ENCODE results near the gene RIMBP3C.
"Not testable (repeated sequence)": the region's sequence is repeated elsewhere in the genome, so short reads cannot be mapped to it uniquely, and the experiment has no call there.

The RIMBP3C gene

GRCh38 chr22:21526705-21527500 is 24.4 kb downstream of the RIMBP3C start:
- not testable (repeated sequence) for H3K27ac ChIP-seq

DNA sequence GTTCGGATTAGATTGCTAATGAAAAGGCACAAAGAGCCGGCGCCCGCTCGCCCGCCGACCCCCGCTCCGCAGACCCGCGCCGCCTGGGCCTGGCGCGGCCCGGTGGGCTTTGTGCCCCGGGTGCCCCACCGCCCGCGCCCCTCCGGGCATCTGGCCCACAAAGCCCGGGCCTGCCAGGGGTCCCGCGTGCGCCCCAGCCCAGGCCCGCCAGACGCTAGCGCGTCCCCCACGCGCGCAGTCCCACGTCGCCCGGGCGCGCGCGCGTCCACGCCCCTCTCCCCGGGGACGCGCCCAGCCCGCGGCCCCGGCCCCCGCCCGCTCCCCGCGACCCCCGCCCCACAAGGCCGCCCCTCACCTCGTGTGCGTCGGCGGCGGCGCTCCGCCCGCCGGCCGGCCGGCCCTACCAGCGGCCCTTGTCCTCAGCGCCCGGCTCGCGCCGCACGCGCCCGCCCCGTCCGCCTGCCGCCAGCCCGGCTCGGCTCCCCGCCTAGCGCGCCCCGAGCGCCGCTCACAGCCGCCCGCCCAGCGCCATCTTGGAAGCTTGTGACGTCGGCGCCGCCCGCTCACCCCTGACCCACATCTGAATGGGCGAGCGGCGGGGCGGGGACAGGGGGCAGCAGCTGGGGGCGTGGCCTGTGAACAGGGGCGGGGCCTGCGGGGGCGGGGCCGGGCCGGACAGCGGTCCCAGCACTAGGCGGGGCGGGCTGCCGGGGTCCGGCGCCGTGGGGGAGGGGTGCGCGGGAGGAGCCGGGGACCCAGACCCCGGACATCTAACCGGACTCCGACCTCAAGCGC is 34.1 kb downstream of the RIMBP3C start:
- not testable (repeated sequence) for H3K27ac ChIP-seq

DNA sequence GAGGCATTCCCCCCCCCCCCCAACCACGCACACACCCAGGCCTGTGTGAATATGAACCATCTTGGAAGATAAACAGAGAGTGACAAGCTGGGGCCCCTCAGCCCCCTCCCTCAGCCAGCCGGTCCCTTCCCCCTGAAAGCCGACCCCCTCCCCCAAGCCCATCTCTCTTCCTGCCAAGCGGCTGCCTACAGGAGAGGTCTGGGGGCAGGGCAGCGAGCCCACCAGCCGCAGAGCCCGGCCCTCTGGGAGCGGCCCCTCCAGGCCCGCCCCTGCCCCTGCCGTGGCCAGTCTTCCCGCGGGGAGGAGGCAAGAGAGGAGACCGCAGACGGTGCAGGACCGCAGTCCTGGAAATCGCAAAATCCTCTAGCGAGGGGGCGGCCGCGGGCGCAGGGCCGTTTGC is 34.7 kb downstream of the RIMBP3C start:
- H3K27ac ChIP-seq = not testable (repeated sequence)

- not testable (repeated sequence) for H3K27ac ChIP-seq
Observed at GRCh38 chr22:21515234-21515633, 36.0 kb downstream of the RIMBP3C start.

DNA sequence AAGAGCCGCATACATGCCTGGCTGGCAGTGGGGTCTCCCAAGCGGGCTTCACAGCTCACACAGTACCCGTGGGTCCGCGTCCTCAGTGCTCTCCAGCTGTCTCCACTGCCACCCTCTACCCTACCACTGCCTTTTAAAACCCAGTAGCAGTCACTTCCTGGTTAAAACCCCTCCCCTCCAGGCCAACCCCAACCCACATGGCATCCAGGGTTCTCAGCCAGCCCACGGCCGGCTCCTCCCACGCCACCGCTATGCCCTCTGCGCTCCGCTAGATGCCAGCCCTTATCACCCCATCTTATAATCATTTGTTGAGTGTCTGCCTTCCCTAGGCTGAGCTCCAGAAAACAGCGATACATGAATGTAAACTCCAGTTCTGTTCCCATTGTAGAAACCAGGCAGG is 37.1 kb downstream of the RIMBP3C start:
- not testable (repeated sequence) for H3K27ac ChIP-seq

DNA sequence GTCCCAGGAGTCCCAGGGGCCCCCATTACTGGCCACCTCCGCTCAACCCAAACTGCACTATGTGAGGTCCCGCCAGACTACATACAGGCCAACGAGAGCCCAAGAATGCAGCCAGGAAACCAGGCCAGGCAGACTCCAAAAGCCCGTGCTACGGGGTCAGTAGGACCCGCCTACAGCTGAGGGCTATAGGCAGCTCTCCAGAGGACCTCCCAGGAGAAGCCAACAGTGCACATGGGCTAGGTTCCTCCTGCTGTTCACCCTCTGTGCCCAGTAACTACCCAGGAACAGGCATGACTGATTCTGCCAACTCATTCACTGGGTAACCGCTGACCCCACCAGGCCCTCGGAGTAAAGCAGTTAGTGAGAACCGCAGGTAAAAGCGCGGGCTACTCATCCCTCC is 39.2 kb downstream of the RIMBP3C start:
- not testable (repeated sequence) for H3K27ac ChIP-seq

DNA sequence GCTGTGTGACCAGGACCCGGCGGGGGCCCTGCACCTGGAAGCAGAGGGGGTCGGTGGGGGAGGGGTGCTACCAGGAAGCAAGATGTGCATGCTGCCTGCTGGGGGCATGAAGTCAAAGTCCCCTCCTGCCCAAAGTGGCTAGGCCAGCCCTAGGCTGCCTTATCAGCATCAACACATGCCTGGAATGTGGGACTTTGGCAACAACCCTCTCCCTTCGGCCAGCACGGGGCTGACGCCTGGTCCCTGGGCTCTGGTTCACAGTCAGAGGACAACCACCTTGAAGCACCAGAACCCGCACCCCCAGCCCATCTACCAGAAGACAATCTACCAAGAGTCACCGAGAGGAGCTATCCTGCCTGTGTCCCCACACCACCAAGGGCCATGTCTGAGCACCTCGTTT is 40.9 kb downstream of the RIMBP3C start:
- not testable (repeated sequence) for H3K27ac ChIP-seq

DNA sequence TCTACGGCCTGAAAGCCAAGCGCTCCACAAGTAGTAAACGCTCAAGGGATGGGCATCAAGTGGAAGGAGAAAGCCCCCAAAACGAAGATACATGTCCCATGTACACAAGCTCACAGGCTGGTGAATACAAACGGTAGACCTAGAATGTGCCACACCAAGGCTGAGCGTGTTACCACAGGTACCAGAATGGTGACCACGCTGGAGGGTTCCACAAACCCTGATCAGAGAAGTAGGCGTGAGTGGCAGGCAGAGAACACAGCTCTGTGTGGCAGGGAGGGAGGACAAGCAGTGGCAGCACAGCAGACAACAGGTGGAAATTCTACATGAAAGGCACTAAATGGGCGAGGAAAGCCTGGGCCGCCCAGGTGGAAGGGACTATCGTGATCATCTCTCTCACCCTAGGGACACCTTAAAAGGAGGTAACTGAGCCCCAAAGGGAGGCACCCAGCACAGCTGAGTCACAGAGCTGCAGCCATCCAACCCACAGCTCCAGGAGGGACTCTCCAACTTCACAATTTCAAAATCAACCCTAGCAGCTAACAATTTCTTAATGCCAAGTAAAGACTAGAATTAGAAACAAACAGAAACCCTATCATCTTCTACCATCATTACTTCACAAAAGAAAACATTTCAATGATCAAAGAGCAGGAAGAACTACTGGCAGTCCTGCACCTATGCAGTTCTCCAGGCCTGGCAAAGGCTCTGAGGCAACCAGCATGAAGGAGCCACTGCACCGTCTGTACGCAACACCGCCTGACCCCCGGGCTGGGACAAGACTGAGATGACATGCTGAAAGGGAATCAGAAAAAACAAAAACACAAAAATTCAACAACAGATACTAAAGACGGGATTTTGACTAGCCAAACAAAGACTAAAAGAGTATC is 51.4 kb downstream of the RIMBP3C start:
- H3K27ac ChIP-seq = not testable (repeated sequence)

GRCh38 chr22:21498489-21498888 is 52.8 kb downstream of the RIMBP3C start:
- not testable (repeated sequence) for H3K27ac ChIP-seq

GRCh38 chr22:21497984-21498383 is 53.3 kb downstream of the RIMBP3C start:
- not testable (repeated sequence) for H3K27ac ChIP-seq

Measured in 22Rv1 (cell line).